Upper lobe of left lung (tissue), 4 donors: ENCODE results near the gene TOMM22.

Source experiments
- CTCF ChIP-seq, 6 experiments: fragments of 450-650 bp in 4 of 6; fragments of 200-600 bp in 2 of 6; sonication (generic) in 2 of 6; IDR thresholded peaks; one replicate each; pipeline ENCODE4 v1.5.1; 2016 to 2019; ENCODE audit warnings: antibody characterized with exemption in 6 of 6
- EP300 ChIP-seq, 4 donors: sonication (generic); formaldehyde crosslinking; IDR thresholded peaks; one replicate each; pipeline ENCODE4 v1.5.1; 2017; ENCODE audit warnings: antibody characterized with exemption in 4 of 4, control low read depth in 2 of 4
- POLR2AphosphoS5 ChIP-seq, 2 donors: sonication (generic); formaldehyde crosslinking; IDR thresholded peaks; one replicate each; pipeline ENCODE4 v1.5.1; 2017; ENCODE audit warnings: antibody characterized with exemption in 2 of 2

DNA sequence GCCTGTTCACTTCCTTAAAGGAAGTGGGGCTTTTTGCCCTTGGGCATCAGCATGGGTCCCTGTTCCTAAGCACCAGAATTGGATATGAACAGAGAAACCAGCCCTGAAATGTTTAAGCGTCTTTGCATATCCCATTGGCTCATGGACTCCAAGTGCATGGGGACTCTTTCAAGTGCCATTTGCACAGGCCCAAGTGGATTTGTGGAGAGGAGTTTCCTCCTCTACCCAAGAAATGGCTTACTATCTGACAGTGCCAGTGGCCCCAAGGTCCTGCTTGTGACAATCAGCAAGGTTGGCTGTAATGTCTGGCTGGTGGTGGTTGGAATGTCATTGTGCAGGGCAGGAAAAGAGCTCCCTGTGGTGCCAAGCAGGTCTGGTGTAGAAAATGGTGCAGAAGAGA lies 4.0 kb downstream of the TOMM22 start:
- no peak for TF ChIP-seq CTCF (IDR thresholded peaks at IDR 0.05)
- no peak for TF ChIP-seq POLR2AphosphoS5 (IDR thresholded peaks at IDR 0.05)
- TF ChIP-seq EP300 (IDR thresholded peaks at IDR 0.05): no peak
